PFSK-1 (cell line): ENCODE data around the gene USPL1.

Experiments
- FOXP2 ChIP-seq: optimal IDR thresholded peaks from 2 replicates; pipeline ENCODE3; 2011; ENCODE audit warnings: borderline replicate concordance, control low read depth, inconsistent platforms; ENCODE audit not compliant: insufficient read depth; ENCODE audit errors: extremely low read length, extremely low read depth
- POLR2AphosphoS5 ChIP-seq: IDR thresholded peaks from 2 replicates; pipeline ENCODE4 v1.6.1; 2012; ENCODE audit warnings: low read depth, mild to moderate bottlenecking, control low read depth, low read length, moderate library complexity
- SIN3A ChIP-seq: IDR thresholded peaks from 2 replicates; pipeline ENCODE4 v1.6.1; 2012; ENCODE audit warnings: mild to moderate bottlenecking, low read length, moderate library complexity, borderline replicate concordance; ENCODE audit not compliant: insufficient read depth
- TAF1 ChIP-seq: IDR thresholded peaks from 2 replicates; pipeline ENCODE4 v1.6.1; 2012; ENCODE audit warnings: low read length, control low read depth, borderline replicate concordance; ENCODE audit not compliant: insufficient read depth
- TF ChIP-seq, protein P1 (sequence below), 2 experiments: IDR thresholded peaks; 2 replicates each; pipeline versions ENCODE4 v1.6.1 to v1.8.0; 2011 to 2012; ENCODE audit warnings: low read depth in 2 of 2, low read length in 2 of 2, control low read depth in 1 of 2, inconsistent platforms in 1 of 2, mild to moderate bottlenecking in 1 of 2, moderate library complexity in 1 of 2; ENCODE audit not compliant: insufficient read depth in 1 of 2

Gene USPL1

GRCh38 chr13:30615481-30615865 is 2.2 kb upstream of the USPL1 start:
- TF ChIP-seq, protein P1, sequence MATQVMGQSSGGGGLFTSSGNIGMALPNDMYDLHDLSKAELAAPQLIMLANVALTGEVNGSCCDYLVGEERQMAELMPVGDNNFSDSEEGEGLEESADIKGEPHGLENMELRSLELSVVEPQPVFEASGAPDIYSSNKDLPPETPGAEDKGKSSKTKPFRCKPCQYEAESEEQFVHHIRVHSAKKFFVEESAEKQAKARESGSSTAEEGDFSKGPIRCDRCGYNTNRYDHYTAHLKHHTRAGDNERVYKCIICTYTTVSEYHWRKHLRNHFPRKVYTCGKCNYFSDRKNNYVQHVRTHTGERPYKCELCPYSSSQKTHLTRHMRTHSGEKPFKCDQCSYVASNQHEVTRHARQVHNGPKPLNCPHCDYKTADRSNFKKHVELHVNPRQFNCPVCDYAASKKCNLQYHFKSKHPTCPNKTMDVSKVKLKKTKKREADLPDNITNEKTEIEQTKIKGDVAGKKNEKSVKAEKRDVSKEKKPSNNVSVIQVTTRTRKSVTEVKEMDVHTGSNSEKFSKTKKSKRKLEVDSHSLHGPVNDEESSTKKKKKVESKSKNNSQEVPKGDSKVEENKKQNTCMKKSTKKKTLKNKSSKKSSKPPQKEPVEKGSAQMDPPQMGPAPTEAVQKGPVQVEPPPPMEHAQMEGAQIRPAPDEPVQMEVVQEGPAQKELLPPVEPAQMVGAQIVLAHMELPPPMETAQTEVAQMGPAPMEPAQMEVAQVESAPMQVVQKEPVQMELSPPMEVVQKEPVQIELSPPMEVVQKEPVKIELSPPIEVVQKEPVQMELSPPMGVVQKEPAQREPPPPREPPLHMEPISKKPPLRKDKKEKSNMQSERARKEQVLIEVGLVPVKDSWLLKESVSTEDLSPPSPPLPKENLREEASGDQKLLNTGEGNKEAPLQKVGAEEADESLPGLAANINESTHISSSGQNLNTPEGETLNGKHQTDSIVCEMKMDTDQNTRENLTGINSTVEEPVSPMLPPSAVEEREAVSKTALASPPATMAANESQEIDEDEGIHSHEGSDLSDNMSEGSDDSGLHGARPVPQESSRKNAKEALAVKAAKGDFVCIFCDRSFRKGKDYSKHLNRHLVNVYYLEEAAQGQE (IDR thresholded peaks at IDR 0.05; ENCODE audit: insufficient read depth in 1 of 2, low read depth in 2 of 2, low read length in 2 of 2), result no peak
- no peak for TF ChIP-seq SIN3A
- TF ChIP-seq FOXP2, result no peak
- TF ChIP-seq TAF1, result no peak
- TF ChIP-seq POLR2AphosphoS5, result no peak

- TF ChIP-seq, protein P1 (IDR thresholded peaks at IDR 0.05; ENCODE audit: insufficient read depth in 1 of 2, low read depth in 2 of 2, low read length in 2 of 2), result no peak
These were observed 1.7 kb upstream of the USPL1 start for GRCh38 chr13:30615866-30616541.

- TF ChIP-seq SIN3A (peak; percentile 35; the same call in 1 of the 2 replicates), FOXP2 (no peak), TAF1 (no peak; the same call in 1 of the 2 replicates), POLR2AphosphoS5 (peak; percentile 70; the same call in 1 of the 2 replicates)
- TF ChIP-seq, protein P1 (IDR thresholded peaks at IDR 0.05; ENCODE audit: insufficient read depth in 1 of 2, low read depth in 2 of 2, low read length in 2 of 2), result 0 out of 4 replicates have a peak, but pooled peaks of 1 of the 2 experiments have one; percentile 27
These were observed 799 bp upstream of the USPL1 start for GRCh38 chr13:30616927-30617314.

GRCh38 chr13:30618186-30618929 is 638 bp downstream of the USPL1 start:
- TF ChIP-seq FOXP2 (no peak), POLR2AphosphoS5 (no peak), TAF1 (no peak), SIN3A (0 out of 2 replicates have a peak, but pooled peaks have one; percentile 29)
- TF ChIP-seq, protein P1 (IDR thresholded peaks at IDR 0.05; ENCODE audit: insufficient read depth in 1 of 2, low read depth in 2 of 2, low read length in 2 of 2), result no peak
